ENCODE measurements around the gene DAPK1.
A peak's percentile ranks its signal among the peaks of the same experiment; 100 is the strongest.

DAPK1 gene

GRCh38 chr9:87641067-87641466 is 143.4 kb downstream of the DAPK1 start:
- no peak for DNase-seq (ENCODE audit: low read depth, low spot score)

- DNase-seq (ENCODE audit: low read depth, low spot score) = no peak
These were observed 144.9 kb downstream of the DAPK1 start for GRCh38 chr9:87642330-87643106.

- DNase-seq (ENCODE audit: low read depth, low spot score) = no peak
These were observed 145.5 kb downstream of the DAPK1 start for GRCh38 chr9:87643107-87643650.

GRCh38 chr9:87643778-87644570 is 146.3 kb downstream of the DAPK1 start:
- DNase-seq (ENCODE audit: low read depth, low spot score) = no peak

- DNase-seq (ENCODE audit: low read depth, low spot score) = peak; percentile 22
These were observed 147.0 kb downstream of the DAPK1 start for GRCh38 chr9:87644659-87645058.

- no peak for DNase-seq (ENCODE audit: low read depth, low spot score)
These were observed 148.9 kb downstream of the DAPK1 start for GRCh38 chr9:87646546-87646945.

- DNase-seq (ENCODE audit: low read depth, low spot score) = no peak
These were observed 149.4 kb downstream of the DAPK1 start for GRCh38 chr9:87647114-87647513.

GRCh38 chr9:87648606-87649005 is 150.9 kb downstream of the DAPK1 start:
- DNase-seq (ENCODE audit: low read depth, low spot score) = no peak

GRCh38 chr9:87650611-87651295 is 153.1 kb downstream of the DAPK1 start:
- no peak for DNase-seq (ENCODE audit: low read depth, low spot score)

GRCh38 chr9:87651431-87651830 is 153.8 kb downstream of the DAPK1 start:
- no peak for DNase-seq (ENCODE audit: low read depth, low spot score)

- no peak for DNase-seq (ENCODE audit: low read depth, low spot score)
These were observed 156.3 kb downstream of the DAPK1 start for GRCh38 chr9:87653941-87654340.

- DNase-seq (ENCODE audit: low read depth, low spot score) = no peak
These were observed 158.1 kb downstream of the DAPK1 start for GRCh38 chr9:87655731-87656130.

GRCh38 chr9:87656485-87656884 is 158.8 kb downstream of the DAPK1 start:
- peak; percentile 54 for DNase-seq (ENCODE audit: low read depth, low spot score)

GRCh38 chr9:87657190-87657589 is 159.5 kb downstream of the DAPK1 start:
- no peak for DNase-seq (ENCODE audit: low read depth, low spot score)

- DNase-seq (ENCODE audit: low read depth, low spot score) = no peak
These were observed 160.2 kb downstream of the DAPK1 start for GRCh38 chr9:87657893-87658292.

- no peak for DNase-seq (ENCODE audit: low read depth, low spot score)
These were observed 160.8 kb downstream of the DAPK1 start for GRCh38 chr9:87658511-87658910.

GRCh38 chr9:87659534-87660419 is 162.1 kb downstream of the DAPK1 start:
- no peak for DNase-seq (ENCODE audit: low read depth, low spot score)

- DNase-seq (ENCODE audit: low read depth, low spot score) = no peak
These were observed 163.6 kb downstream of the DAPK1 start for GRCh38 chr9:87661241-87661640.

- peak; percentile 89 for DNase-seq (ENCODE audit: low read depth, low spot score)
These were observed 165.3 kb downstream of the DAPK1 start for GRCh38 chr9:87662808-87663528.

- DNase-seq (ENCODE audit: low read depth, low spot score) = no peak
These were observed 165.9 kb downstream of the DAPK1 start for GRCh38 chr9:87663556-87663955.
